ENCODE results near the gene ARMH4. TPM values are rescaled to one million over a fixed set of nuclear protein-coding genes. Genes with fewer than 3 reads are reported as not detected.
A peak's percentile ranks its signal among the peaks of the same experiment; 100 is the strongest.

ARMH4 gene
- total and polyA plus RNA-seq, 12 donors: 1.1 to 23.2 (median 9.0) TPM

GRCh38 chr14:58167891-58168290, 15.9 kb upstream of the ARMH4 start:
- H3K4me1 ChIP-seq (replicated peaks in 1 of 2): peaks cover 5 to 8% of the 10 kb centered on the region in 2 donors
- H3K9me3 ChIP-seq (replicated peaks in 1 of 3): no peaks in the 10 kb centered on the region
- TF ChIP-seq CTCF (IDR thresholded peaks at IDR 0.05) (no peak), POLR2A (IDR thresholded peaks at IDR 0.05) (no peak)
- no peaks in the 10 kb centered on the region for H3K27me3 ChIP-seq
- WGBS, 4 donors: 75 to 83% (median 83%) methylated on average over 5 of the region's 5 CpGs
- H3K4me3 ChIP-seq: no peak overlapping the region
- no peak for DNase-seq
- intact Hi-C loops (cut with DNase I): loop anchor here (5.0 to 10.0 kb wide), 2 partner anchors 61 to 63 kb away; no protein-coding TSS in a partner anchor
- no peaks in the 10 kb centered on the region for H3K36me3 ChIP-seq (replicated peaks in 1 of 2)
- H3K27ac ChIP-seq: no peak overlapping the region

- H3K4me3 ChIP-seq: no peak overlapping the region
- H3K27me3 ChIP-seq: no peaks in the 10 kb centered on the region
- TF ChIP-seq POLR2A (IDR thresholded peaks at IDR 0.05) (no peak), CTCF (IDR thresholded peaks at IDR 0.05) (no peak)
- no peak for DNase-seq
- no peaks in the 10 kb centered on the region for H3K36me3 ChIP-seq (replicated peaks in 1 of 2)
- H3K4me1 ChIP-seq (replicated peaks in 1 of 2): peaks cover 5 to 8% of the 10 kb centered on the region in 2 donors
- intact Hi-C loops (cut with DNase I): loop anchor here (5.0 to 10.0 kb wide), 2 partner anchors 60 to 62 kb away; no protein-coding TSS in a partner anchor
- H3K27ac ChIP-seq: no peak overlapping the region
- no peaks in the 10 kb centered on the region for H3K9me3 ChIP-seq (replicated peaks in 1 of 3)
- 20 to 41% (median 38%) methylated on average over 1 of the region's 1 CpG for WGBS, 4 donors
These were observed 15.0 kb upstream of the ARMH4 start for GRCh38 chr14:58167057-58167456.

- no peak overlapping the region for H3K4me3 ChIP-seq
- peaks cover 5 to 8% of the 10 kb centered on the region in 2 donors for H3K4me1 ChIP-seq (replicated peaks in 1 of 2)
- no peak overlapping the region for H3K27ac ChIP-seq
- no peaks in the 10 kb centered on the region for H3K27me3 ChIP-seq
- peak; percentile 70 to 93 (median 77) for TF ChIP-seq CTCF (IDR thresholded peaks at IDR 0.05)
- no peak for TF ChIP-seq POLR2A (IDR thresholded peaks at IDR 0.05)
- peak; percentile 79 to 97 (median 92) for DNase-seq
- no peaks in the 10 kb centered on the region for H3K36me3 ChIP-seq (replicated peaks in 1 of 2)
- WGBS, 4 donors: 24 to 36% (median 32%) methylated on average over 7 to 10 of the region's 10 CpGs
- H3K9me3 ChIP-seq (replicated peaks in 1 of 3): no peaks in the 10 kb centered on the region
- intact Hi-C loops (cut with DNase I): loop anchor here (5.0 to 10.0 kb wide), 2 partner anchors 59 to 61 kb away; no protein-coding TSS in a partner anchor
These were observed 14.3 kb upstream of the ARMH4 start for GRCh38 chr14:58166005-58166983.

- H3K9me3 ChIP-seq (replicated peaks in 1 of 3): no peaks in the 10 kb centered on the region
- H3K27ac ChIP-seq: no peak overlapping the region
- no peaks in the 10 kb centered on the region for H3K27me3 ChIP-seq
- TF ChIP-seq POLR2A (IDR thresholded peaks at IDR 0.05) (no peak), CTCF (IDR thresholded peaks at IDR 0.05) (no peak)
- no peaks in the 10 kb centered on the region for H3K36me3 ChIP-seq (replicated peaks in 1 of 2)
- no peak for DNase-seq
- no peak overlapping the region for H3K4me3 ChIP-seq
- H3K4me1 ChIP-seq (replicated peaks in 1 of 2): no peaks in the 10 kb centered on the region
- intact Hi-C loops (cut with DNase I): loop anchor here in 1 of 2 donors (10.0 kb wide), 1 partner anchor 56 kb away; no protein-coding TSS in a partner anchor
These were observed 8.5 kb upstream of the ARMH4 start for GRCh38 chr14:58160561-58160960.
